HepG2 (cell line): ENCODE measurements around the gene TUG1. TPM values are rescaled to one million over a fixed set of nuclear protein-coding genes. Genes with fewer than 3 reads are reported as not detected.

Experiments
- ATAC-seq: fragments of 200-7000 bp; cut with Tn5 transposase; 3 replicates; pipeline ENCODE4 v1.9.1; 2020; ENCODE audit warnings: mild to moderate bottlenecking, moderate library complexity
- BruUV-seq: library from RNA; stranded (reverse); fragments of 400-500 nt; replicated peaks from 2 replicates; lab custom pipeline; 2021; lab: Mats Ljungman, UMichigan
- CTCF ChIA-PET: fragments of 300-600 bp; formaldehyde crosslinking; extraction: SDS; loops from one replicate; lab custom pipeline; 2021; ENCODE audit warnings: low total read pairs, inconsistent platforms, low intra/inter-chr PET ratio; lab: Yijun Ruan, JAX
- POLR2A ChIA-PET: fragments of 350-600 bp; sonication (Branson Sonifier 250); formaldehyde crosslinking; loops from one replicate; lab custom pipeline; 2020; ENCODE audit warnings: antibody characterized with exemption, inconsistent platforms; lab: Yijun Ruan, JAX
- DNase-seq: peaks from one replicate; pipeline ENCODE4 v3.0.0-alpha.2; 2015; ENCODE audit warnings: low spot score
- FAIRE-seq: peaks from 3 replicates; lab custom pipeline; 2011; peaks lifted over from hg19 to GRCh38; lab: Jason Lieb, UNC
- H2AFZ ChIP-seq: one replicate; pipeline ENCODE4 v1.6.1; 2011; ENCODE audit warnings: low read length, inconsistent platforms
- H3K27ac ChIP-seq: fragments of 300-600 bp; 3 replicates; pipeline ENCODE4 v1.8.0; 2011; ENCODE audit warnings: mixed run types, mild to moderate bottlenecking, mixed read lengths, low read length, inconsistent platforms; ENCODE audit not compliant: insufficient read depth; ENCODE audit errors: extremely low read length
- H3K27me3 ChIP-seq, 2 experiments: fragments of 200-600 bp in 1 of 2; 2 replicates in 1 of 2; 3 replicates in 1 of 2; pipeline versions ENCODE4 v1.6.0 to v1.8.0; 2011; ENCODE audit warnings: low read length in 2 of 2, mild to moderate bottlenecking in 2 of 2, moderate library complexity in 2 of 2, inconsistent platforms in 1 of 2; ENCODE audit not compliant: insufficient read depth in 2 of 2, control insufficient read depth in 1 of 2
- H3K36me3 ChIP-seq, 2 experiments: fragments of 200-600 bp in 1 of 2; replicated peaks in 1 of 2; 2 replicates in 1 of 2; 3 replicates in 1 of 2; pipeline versions ENCODE4 v1.5.1 to v1.8.0; 2011; ENCODE audit warnings: low read length in 2 of 2, inconsistent platforms in 1 of 2; ENCODE audit not compliant: insufficient read depth in 2 of 2, control insufficient read depth in 1 of 2
- H3K4me1 ChIP-seq: 2 replicates; pipeline ENCODE4 v1.5.1; 2012; ENCODE audit warnings: low read length, inconsistent platforms; ENCODE audit not compliant: insufficient read depth
- H3K4me2 ChIP-seq: 2 replicates; pipeline ENCODE4 v1.6.0; 2011; ENCODE audit warnings: low read depth, low read length, inconsistent platforms
- H3K4me3 ChIP-seq, 3 experiments: fragments of 200-600 bp in 1 of 3; sonication (generic), shearing (Covaris generic) in 1 of 3; replicated peaks in 1 of 3; 2 replicates each; pipeline ENCODE4 v1.5.1; 2011 to 2016; ENCODE audit warnings: low read length in 3 of 3, inconsistent platforms in 2 of 3, low read depth in 2 of 3, mild to moderate bottlenecking in 2 of 3, control low read depth in 1 of 3, mixed read lengths in 1 of 3; ENCODE audit not compliant: insufficient read depth in 1 of 3
- H3K79me2 ChIP-seq: one replicate; pipeline ENCODE4 v1.6.1; 2011; ENCODE audit warnings: low read length, inconsistent platforms; ENCODE audit not compliant: insufficient read depth
- H3K9ac ChIP-seq: 2 replicates; pipeline ENCODE4 v1.6.0; 2011; ENCODE audit warnings: mild to moderate bottlenecking, low read depth, low read length, inconsistent platforms; ENCODE audit not compliant: insufficient read depth
- H3K9me3 ChIP-seq: 2 replicates; pipeline ENCODE4 v1.5.1; 2012; ENCODE audit warnings: mild to moderate bottlenecking, low read length
- H4K20me1 ChIP-seq: 2 replicates; pipeline ENCODE4 v1.6.0; 2011; ENCODE audit warnings: inconsistent platforms, mild to moderate bottlenecking, low read length, moderate library complexity; ENCODE audit not compliant: insufficient read depth
- CEBPB ChIP-seq: IDR thresholded peaks from 2 replicates; pipeline ENCODE4 v1.6.1; 2011; ENCODE audit warnings: low read depth, low read length, improper control_type of control experiment, borderline replicate concordance
- MED13 ChIP-seq: sonication (generic); formaldehyde crosslinking; IDR thresholded peaks from 2 replicates; pipeline ENCODE4 v1.5.0; 2020; ENCODE audit warnings: missing genetic modification reagents
- MEF2D ChIP-seq: sonication (generic); formaldehyde crosslinking; IDR thresholded peaks from 2 replicates; pipeline ENCODE4 v1.5.1; 2020; ENCODE audit warnings: mild to moderate bottlenecking, missing genetic modification reagents
- RBM22 ChIP-seq: fragments of 200-400 bp; formaldehyde crosslinking; optimal IDR thresholded peaks from 2 replicates; pipeline ENCODE3; 2017; ENCODE audit warnings: mild to moderate bottlenecking, low read length, moderate library complexity
- YEATS4 ChIP-seq: sonication (generic); formaldehyde crosslinking; IDR thresholded peaks from 2 replicates; pipeline ENCODE4 v1.4.0; 2020; ENCODE audit warnings: missing genetic modification reagents, borderline replicate concordance
- ZFP82 ChIP-seq: sonication (generic); formaldehyde crosslinking; IDR thresholded peaks from 2 replicates; pipeline ENCODE4 v1.5.1; 2020; ENCODE audit warnings: mild to moderate bottlenecking, missing genetic modification reagents, borderline replicate concordance
- ZNF441 ChIP-seq: sonication (generic); formaldehyde crosslinking; IDR thresholded peaks from 2 replicates; pipeline ENCODE4 v1.7.0; 2021; ENCODE audit warnings: missing genetic modification reagents, borderline replicate concordance
- ZNF556 ChIP-seq: sonication (generic); formaldehyde crosslinking; IDR thresholded peaks from 2 replicates; pipeline ENCODE4 v1.4.0; 2020; ENCODE audit warnings: mild to moderate bottlenecking, missing genetic modification reagents, borderline replicate concordance
- WGBS: methylation state at CpG from one replicate; pipeline ENCODE4 v1.1.6; 2017; ENCODE audit warnings: low lambda C conversion rate; 5-methylcytosine and 5-hydroxymethylcytosine counted together
- in situ Hi-C: cut with HindIII; loops from 2 replicates; pipeline ENCODE4 v1.10.0; 2017; ENCODE audit warnings: low pct_unique_long_range_greater_than_20kb; ENCODE audit not compliant: extremely low pct_ligation_motif_present
- intact Hi-C: fragments of 100-400 bp; cut with micrococcal nuclease; formaldehyde crosslinking; loops from one replicate; pipeline ENCODE4 v1.10.0; 2022; ENCODE audit not compliant: unreplicated experiment
- polyA plus RNA-seq, 8 experiments: library from polyadenylated mRNA; depleted of rRNA in 3 of 8; stranded (reverse) in 7 of 8; unstranded in 1 of 8; fragments of >200 nt; fragmentation: Illumina TruSeq in 4 of 8; extraction: Trizol in 4 of 8; gene quantifications; 2 replicates each; pipeline versions ENCODE4 v1.2.1 to v1.2.3, GENCODE V29; 2011 to 2016; ENCODE audit warnings: low read depth in 4 of 8, missing spikeins in 1 of 8, mixed read lengths in 1 of 8; ENCODE audit not compliant: insufficient read depth in 1 of 8
- total RNA-seq, 5 experiments: library from RNA; depleted of rRNA; stranded (reverse); fragments of >200 nt; fragmentation: Illumina TruSeq; extraction: Trizol; gene quantifications; 2 replicates each; pipeline ENCODE4 v1.2.3, GENCODE V29; 2016; ENCODE audit warnings: low read depth in 1 of 5
- TF ChIP-seq, protein P1 (sequence below): IDR thresholded peaks from 2 replicates; pipeline ENCODE4 v1.6.1; 2016; ENCODE audit warnings: missing compliant biosample characterization, missing genetic modification reagents, borderline replicate concordance
- TF ChIP-seq, protein P2 (sequence below): sonication (generic); formaldehyde crosslinking; IDR thresholded peaks from 2 replicates; pipeline ENCODE4 v1.5.0; 2020; ENCODE audit warnings: missing genetic modification reagents, mild to moderate bottlenecking, borderline replicate concordance
- TF ChIP-seq, protein P3 (sequence below): sonication (generic); formaldehyde crosslinking; conservative IDR thresholded peaks from 2 replicates; pipeline ENCODE4 v1.8.0; 2022; ENCODE audit warnings: missing genetic modification reagents
- TF ChIP-seq, protein P4 (sequence below): sonication (generic); formaldehyde crosslinking; IDR thresholded peaks from 2 replicates; pipeline ENCODE4 v1.5.0; 2020; ENCODE audit warnings: missing genetic modification reagents
- TF ChIP-seq, protein P5 (sequence below): sonication (generic); formaldehyde crosslinking; IDR thresholded peaks from 2 replicates; pipeline ENCODE4 v1.8.0; 2022; ENCODE audit warnings: mild to moderate bottlenecking, missing genetic modification reagents

The TUG1 gene
- total and polyA plus RNA-seq, 2 of the 13 experiments (the other 11 are each of a cell fraction or from before 2014, with no cell fraction given): 35.2 to 122 TPM

DNA sequence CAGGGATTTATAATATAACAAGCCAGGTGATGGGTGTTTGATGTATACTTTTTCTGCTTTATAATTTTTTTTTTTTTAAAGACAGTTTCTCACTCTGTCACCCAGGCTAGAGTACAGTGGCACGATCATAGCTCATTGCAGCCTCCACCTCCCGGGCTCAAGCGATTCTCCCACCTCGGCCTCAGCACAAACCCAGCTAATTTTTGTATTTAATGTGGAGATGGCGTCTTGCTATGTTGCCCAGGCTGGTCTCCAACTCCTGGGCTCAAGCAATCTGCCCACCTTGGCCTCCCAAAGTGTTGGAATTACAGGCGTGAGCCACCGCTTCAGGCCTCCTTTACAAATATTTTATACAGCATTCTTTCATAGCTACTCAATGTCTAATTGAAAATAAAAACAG, 49.1 kb upstream of the TUG1 start:
- POLR2A ChIA-PET: interaction anchor here (0.6 kb wide), 1 partner anchor 370 kb away, joined by 3 read pairs; no protein-coding TSS in a partner anchor
- Histone ChIP-seq H4K20me1 (no peaks in the 10 kb centered on the region; the same call in 1 of the 2 replicates), H3K27ac (no peak overlapping the region), H2AFZ (no peak overlapping the region), H3K27me3 (no peaks in the 10 kb centered on the region), H3K9ac (no peak overlapping the region), H3K4me3 (no peak overlapping the region), H3K79me2 (no peaks in the 10 kb centered on the region), H3K4me1 (0 out of 2 replicates have a peak, but pooled peaks cover 5% of the 10 kb centered on the region)
- 71% methylated on average over 7 of the region's 7 CpGs for WGBS
- BruUV-seq: no TSS peak
- intact Hi-C loops: loop anchor here (1.0 kb wide), 1 partner anchor 157 kb away; no protein-coding TSS in a partner anchor
- in situ Hi-C loops: loop anchor here (5.0 kb wide), 1 partner anchor 158 kb away; no protein-coding TSS in a partner anchor
- FAIRE-seq: no peak
- TF ChIP-seq RBM22 (no peak), MEF2D (CRISPR knock-in tag) (no peak), ZNF441 (CRISPR knock-in tag) (no peak), ZFP82 (CRISPR knock-in tag) (no peak), CEBPB (no peak), YEATS4 (CRISPR knock-in tag) (no peak), ZNF556 (CRISPR knock-in tag) (no peak), MED13 (CRISPR knock-in tag) (no peak)
- TF ChIP-seq, protein P1, sequence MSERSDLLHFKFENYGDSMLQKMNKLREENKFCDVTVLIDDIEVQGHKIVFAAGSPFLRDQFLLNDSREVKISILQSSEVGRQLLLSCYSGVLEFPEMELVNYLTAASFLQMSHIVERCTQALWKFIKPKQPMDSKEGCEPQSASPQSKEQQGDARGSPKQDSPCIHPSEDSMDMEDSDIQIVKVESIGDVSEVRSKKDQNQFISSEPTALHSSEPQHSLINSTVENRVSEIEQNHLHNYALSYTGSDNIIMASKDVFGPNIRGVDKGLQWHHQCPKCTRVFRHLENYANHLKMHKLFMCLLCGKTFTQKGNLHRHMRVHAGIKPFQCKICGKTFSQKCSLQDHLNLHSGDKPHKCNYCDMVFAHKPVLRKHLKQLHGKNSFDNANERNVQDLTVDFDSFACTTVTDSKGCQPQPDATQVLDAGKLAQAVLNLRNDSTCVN (CRISPR knock-in tag): no peak
- TF ChIP-seq, protein P2, sequence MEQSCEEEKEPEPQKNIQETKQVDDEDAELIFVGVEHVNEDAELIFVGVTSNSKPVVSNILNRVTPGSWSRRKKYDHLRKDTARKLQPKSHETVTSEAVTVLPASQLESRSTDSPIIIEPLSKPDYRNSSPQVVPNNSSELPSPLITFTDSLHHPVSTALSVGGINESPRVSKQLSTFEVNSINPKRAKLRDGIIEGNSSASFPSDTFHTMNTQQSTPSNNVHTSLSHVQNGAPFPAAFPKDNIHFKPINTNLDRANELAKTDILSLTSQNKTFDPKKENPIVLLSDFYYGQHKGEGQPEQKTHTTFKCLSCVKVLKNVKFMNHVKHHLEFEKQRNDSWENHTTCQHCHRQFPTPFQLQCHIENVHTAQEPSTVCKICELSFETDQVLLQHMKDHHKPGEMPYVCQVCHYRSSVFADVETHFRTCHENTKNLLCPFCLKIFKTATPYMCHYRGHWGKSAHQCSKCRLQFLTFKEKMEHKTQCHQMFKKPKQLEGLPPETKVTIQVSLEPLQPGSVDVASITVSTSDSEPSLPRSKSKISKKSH (CRISPR knock-in tag): no peak
- TF ChIP-seq, protein P3, sequence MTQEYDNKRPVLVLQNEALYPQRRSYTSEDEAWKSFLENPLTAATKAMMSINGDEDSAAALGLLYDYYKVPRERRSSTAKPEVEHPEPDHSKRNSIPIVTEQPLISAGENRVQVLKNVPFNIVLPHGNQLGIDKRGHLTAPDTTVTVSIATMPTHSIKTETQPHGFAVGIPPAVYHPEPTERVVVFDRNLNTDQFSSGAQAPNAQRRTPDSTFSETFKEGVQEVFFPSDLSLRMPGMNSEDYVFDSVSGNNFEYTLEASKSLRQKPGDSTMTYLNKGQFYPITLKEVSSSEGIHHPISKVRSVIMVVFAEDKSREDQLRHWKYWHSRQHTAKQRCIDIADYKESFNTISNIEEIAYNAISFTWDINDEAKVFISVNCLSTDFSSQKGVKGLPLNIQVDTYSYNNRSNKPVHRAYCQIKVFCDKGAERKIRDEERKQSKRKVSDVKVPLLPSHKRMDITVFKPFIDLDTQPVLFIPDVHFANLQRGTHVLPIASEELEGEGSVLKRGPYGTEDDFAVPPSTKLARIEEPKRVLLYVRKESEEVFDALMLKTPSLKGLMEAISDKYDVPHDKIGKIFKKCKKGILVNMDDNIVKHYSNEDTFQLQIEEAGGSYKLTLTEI: no peak
- TF ChIP-seq, protein P4, sequence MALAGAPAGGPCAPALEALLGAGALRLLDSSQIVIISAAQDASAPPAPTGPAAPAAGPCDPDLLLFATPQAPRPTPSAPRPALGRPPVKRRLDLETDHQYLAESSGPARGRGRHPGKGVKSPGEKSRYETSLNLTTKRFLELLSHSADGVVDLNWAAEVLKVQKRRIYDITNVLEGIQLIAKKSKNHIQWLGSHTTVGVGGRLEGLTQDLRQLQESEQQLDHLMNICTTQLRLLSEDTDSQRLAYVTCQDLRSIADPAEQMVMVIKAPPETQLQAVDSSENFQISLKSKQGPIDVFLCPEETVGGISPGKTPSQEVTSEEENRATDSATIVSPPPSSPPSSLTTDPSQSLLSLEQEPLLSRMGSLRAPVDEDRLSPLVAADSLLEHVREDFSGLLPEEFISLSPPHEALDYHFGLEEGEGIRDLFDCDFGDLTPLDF (CRISPR knock-in tag): no peak
- TF ChIP-seq, protein P5, sequence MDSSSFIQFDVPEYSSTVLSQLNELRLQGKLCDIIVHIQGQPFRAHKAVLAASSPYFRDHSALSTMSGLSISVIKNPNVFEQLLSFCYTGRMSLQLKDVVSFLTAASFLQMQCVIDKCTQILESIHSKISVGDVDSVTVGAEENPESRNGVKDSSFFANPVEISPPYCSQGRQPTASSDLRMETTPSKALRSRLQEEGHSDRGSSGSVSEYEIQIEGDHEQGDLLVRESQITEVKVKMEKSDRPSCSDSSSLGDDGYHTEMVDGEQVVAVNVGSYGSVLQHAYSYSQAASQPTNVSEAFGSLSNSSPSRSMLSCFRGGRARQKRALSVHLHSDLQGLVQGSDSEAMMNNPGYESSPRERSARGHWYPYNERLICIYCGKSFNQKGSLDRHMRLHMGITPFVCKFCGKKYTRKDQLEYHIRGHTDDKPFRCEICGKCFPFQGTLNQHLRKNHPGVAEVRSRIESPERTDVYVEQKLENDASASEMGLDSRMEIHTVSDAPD (CRISPR knock-in tag): no peak
- TF ChIP-seq, all 625 proteins: peak for 0
- DNase-seq (no peak), ATAC-seq (no peak)
- CTCF ChIA-PET: interaction anchor here (1.0 to 3.5 kb wide), 3 partner anchors 29 to 229 kb away, joined by 3 to 37 read pairs (median 3); no protein-coding TSS in a partner anchor
- Histone ChIP-seq H3K9me3 (peaks cover 5% of the 10 kb centered on the region), H3K36me3 (peaks cover 0 to 6% of the 10 kb centered on the region in 2 experiments; a peak in 2 of 5 replicates), H3K4me2 (no peak overlapping the region)
